Measurements from ENCODE around the gene DOLPP1.

- TF ChIP-seq RAD21 (IDR thresholded peaks at IDR 0.05) (peak in 1 of 2 donors; percentile 11), CTCF (IDR thresholded peaks at IDR 0.05; ENCODE audit: low read depth, low read length, missing input control) (no peak), SP1 (IDR thresholded peaks at IDR 0.05) (peak; percentile 62), EGR1 (IDR thresholded peaks at IDR 0.05; ENCODE audit: low read depth in 2 of 2) (no peak), REST (IDR thresholded peaks at IDR 0.05) (no peak), TAF1 (conservative IDR thresholded peaks at IDR 0.05) (no peak), NR2F2 (IDR thresholded peaks at IDR 0.05) (no peak), MAX (IDR thresholded peaks at IDR 0.05) (no peak), YY1 (IDR thresholded peaks at IDR 0.05) (no peak)
Observed at GRCh38 chr9:129109952-129110739, 29.2 kb downstream of the DOLPP1 start.
